ENCODE results near the gene IQGAP2. TPM values are rescaled to one million over a fixed set of nuclear protein-coding genes. Genes with fewer than 3 reads are reported as not detected.
"Not testable (repeated sequence)": the region's sequence is repeated elsewhere in the genome, so short reads cannot be mapped to it uniquely, and the experiment has no call there.

IQGAP2 gene
- total RNA-seq, 1 donor from 2014 or later = 110 TPM

DNA sequence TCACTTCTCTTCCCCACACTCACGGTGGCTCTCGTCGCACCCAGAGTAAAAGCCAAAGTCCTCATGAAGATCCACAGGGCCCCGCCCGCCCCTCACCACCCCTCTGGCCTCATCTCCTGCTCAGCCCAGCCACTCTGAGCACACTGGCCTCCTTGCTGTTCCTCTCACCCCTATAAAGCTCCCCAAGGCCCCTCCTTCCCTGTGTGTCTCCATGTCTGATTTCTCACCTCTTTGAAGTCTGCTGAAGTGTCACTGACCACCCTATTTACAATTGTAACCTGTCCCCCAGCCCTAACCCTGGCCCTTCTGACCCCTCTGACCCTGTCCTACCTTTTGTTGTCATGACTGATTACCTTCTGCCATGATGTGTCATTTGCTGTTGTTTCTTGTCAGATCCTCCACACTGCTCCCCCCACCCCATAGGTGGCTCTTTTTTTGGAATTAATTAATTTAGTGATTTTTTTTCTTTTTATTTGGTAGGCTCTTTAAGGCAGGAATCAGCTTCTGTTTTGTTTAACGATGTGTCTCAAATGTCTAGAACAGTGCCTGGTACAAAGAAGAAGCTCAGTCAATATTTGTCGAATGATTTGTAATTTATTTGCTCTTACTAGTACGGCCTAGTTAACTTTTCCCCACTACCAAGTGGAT is 90.2 kb downstream of the IQGAP2 start:
- ATAC-seq = peak; percentile 65
- no peak for DNase-seq (ENCODE audit: low spot score)

DNA sequence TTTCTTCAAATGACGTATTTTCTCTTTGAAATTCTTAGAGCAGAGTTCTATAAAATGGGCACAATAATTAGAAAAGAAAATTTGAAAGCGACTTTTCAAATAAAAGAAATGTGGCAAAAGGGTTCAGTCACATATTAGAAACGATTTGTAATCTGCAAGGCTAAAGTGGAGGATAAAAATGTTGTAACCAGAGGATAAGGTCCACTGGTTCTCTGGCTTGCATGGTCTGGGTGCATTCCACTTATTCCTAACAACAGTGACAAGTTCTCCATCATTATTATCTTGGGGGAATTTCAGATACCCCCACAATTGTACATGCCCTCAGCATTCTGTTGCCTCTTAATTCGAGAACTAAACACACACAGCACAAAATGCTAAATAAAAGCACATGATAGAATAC is 91.1 kb downstream of the IQGAP2 start:
- ATAC-seq (peak; percentile 61), DNase-seq (ENCODE audit: low spot score) (no peak)

DNA sequence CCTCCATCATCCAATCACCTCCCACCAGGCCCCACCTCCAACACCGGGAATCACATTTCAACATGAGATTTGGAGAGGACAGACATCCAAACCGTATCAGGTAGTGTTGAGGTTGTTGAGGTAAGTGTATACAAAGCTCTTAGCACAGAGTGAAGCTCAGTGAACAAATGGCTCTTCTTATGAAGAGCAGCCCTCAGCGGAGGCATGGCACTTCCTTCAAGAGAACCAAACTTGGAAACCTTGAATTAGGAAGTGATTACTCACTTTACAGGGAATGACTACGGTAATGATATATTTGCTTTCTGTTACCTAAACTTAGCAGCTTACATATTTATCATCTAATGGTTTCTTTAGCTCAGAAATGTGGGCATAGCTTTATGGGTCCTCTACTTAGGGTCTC is 92.8 kb downstream of the IQGAP2 start:
- ATAC-seq (no peak), DNase-seq (ENCODE audit: low spot score) (no peak)

- ATAC-seq (no peak), DNase-seq (ENCODE audit: low spot score) (no peak)
These were observed 94.0 kb downstream of the IQGAP2 start for GRCh38 chr5:76497065-76497460.

DNA sequence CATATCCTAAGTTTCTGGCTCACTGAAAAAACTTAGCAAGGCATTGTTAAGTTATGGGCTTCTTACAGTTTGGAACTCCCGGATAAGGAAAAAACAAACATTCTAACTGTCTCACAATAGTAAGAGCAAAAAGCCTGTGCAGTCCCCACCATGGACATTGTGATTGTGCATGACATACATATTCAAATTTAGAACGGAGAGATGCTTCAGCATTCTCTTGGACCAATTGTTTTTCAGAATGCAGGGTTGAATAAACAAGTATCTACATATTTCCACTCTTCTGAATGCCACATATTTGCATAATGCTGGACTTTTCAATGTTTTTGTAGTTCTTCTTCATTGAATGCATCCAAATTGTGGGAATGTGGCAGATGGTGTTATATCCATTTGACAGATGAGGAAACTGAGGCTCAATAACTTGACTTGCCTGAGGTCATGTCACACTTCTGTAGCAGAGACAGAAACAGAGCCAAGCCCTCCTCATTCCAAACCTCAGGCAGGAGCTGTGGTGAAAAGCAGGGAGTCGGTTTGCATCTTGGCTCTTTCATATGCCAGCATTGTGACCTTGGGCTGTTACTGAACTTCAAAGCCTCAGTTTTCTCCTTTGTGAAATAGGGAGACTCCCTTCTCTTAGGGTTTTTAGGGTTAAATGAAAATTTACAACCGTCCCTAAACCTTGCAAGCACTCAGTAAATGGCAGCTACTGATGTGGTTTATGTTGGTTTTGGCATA is 95.1 kb downstream of the IQGAP2 start:
- DNase-seq (ENCODE audit: low spot score) = no peak

DNA sequence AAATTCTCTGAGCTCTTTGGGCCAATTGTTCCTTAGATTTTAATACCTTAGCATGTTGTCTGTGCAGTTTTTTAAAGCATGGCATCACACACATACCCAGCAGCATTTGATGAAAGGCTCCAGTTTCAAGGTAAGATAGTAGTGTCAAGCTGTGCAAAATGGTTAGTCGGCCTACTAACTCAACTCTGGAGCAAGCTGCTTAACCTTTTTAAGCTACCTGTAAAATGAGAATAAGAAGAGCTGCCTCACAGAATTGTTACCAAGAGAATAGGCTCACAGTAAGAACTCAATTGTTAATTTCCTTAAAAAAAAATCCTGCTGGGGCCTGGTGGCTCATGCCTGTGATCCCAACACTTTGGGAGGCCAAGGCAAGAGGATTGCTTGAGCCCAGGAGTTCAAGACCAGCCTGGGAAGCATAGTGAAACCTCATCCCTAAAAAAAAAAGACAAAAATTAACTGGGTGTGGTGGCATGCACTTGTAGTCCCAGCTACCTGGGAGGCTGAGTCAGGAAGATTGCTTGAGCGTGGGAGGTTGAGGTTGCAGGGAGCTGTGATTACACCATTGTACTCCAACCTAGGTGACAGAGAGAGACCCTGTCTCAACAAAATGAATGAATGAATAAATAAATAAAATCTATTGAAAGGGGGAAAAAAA is 96.5 kb downstream of the IQGAP2 start:
- no peak for ATAC-seq

More for the DNA sequence above, 95.1 kb downstream of the IQGAP2 start:
- ATAC-seq = no peak

DNA sequence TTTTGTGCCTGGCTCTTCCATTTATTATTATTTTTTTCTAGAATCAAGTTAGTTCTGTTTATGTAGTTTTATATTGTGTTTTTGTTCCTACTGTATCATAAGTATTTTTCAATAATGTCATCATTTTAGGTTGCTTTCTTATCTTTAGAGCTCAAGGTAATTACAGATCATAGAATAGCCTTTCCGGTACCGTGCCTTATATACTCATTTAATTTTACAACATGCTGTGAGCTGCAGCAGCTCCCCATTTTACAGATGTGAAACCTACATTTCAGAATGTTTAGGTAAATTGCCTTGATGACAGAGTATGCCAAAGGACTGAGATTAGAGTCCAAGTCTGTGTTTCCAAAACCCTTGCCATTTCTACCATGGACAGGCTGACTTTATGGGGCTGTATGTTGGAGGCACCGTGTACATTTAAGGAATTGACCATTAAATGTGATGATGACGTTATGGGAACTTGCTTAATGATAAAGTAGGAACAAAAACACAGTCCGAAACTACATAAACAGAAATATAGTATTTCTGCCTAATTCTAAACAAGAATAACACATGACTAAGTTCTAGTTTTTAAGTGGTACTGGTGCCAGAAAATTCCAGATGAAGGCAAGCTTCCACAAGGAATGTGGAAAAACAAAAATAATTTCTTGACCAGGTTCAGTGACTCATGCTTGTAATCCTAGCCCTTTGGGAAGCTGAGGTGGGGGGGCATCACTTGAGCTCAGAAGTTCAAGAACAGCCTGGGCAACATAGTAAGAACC is 97.7 kb downstream of the IQGAP2 start:
- ATAC-seq = no peak
- DNase-seq (ENCODE audit: low spot score) = no peak

More for the DNA sequence above, 96.5 kb downstream of the IQGAP2 start:
- no peak for DNase-seq (ENCODE audit: low spot score)

DNA sequence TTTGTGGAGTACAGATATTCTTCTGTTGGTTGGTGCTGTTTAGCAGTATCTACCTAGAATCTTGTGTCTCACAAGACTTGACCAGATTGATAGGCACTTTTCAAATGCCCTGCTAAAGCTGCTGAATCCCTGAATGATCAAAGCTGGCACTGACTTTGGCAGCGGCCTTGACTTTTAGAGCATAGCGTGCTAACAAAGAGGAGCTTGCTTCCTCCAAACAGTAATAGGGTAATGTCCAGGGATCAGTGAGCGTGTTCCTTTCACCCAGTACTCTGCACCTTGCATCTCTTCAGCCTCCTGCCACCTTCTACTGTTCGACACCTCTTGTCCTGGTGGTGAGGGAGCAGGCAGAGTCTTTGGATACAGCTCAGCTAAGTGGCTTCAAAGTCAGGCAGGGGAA is 100.8 kb downstream of the IQGAP2 start:
- ATAC-seq (peak; percentile 91), DNase-seq (ENCODE audit: low spot score) (peak; percentile 81)

- ATAC-seq (no peak), DNase-seq (ENCODE audit: low spot score) (no peak)
These were observed 101.9 kb downstream of the IQGAP2 start for GRCh38 chr5:76504901-76505564.

GRCh38 chr5:76513476-76513875 is 110.4 kb downstream of the IQGAP2 start:
- no peak for DNase-seq (ENCODE audit: low spot score)

GRCh38 chr5:76514292-76514691 is 111.2 kb downstream of the IQGAP2 start:
- DNase-seq (ENCODE audit: low spot score) = no peak
- no peak for ATAC-seq

More at GRCh38 chr5:76513476-76513875, 110.4 kb downstream of the IQGAP2 start:
- ATAC-seq = peak; percentile 38

DNA sequence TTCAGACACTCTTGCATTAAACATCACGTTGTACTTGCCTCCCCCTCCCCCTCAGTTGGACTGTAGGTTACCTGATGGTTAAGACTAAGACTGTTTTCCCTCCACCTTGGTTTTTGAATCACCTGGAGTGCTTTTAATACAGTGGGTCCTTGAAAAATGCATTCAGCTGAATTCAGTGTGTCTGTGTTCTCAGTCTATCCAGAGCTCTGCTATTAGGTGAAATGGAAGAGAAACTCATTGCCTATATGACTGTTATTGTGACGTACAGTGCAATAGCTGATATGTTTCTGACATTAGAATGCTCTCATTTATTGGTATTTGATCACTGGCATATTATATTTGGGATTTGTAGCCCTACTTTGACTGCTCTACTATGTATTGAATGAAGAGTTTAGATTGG is 111.6 kb downstream of the IQGAP2 start:
- DNase-seq (ENCODE audit: low spot score) = no peak
- ATAC-seq = peak; percentile 26

DNA sequence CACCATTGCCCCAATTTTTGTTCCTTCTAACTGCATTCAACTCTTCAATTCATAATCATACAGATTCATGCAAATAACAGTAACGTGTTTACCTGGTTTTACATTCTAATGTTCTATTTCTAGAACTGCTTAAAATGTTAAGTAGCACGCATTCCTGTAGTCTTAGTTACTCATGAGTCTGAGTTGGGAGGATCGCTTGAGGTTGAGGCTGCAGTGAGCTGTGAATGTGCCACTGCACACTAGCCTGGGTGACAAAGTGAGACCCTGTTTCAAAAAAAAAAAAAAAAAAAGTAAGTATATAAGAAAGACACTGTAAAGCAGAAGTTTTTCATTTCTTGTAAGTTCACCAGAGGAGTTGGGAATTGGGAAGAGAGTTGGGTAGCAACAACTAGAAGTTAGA is 114.2 kb downstream of the IQGAP2 start:
- DNase-seq (ENCODE audit: low spot score) = no peak

DNA sequence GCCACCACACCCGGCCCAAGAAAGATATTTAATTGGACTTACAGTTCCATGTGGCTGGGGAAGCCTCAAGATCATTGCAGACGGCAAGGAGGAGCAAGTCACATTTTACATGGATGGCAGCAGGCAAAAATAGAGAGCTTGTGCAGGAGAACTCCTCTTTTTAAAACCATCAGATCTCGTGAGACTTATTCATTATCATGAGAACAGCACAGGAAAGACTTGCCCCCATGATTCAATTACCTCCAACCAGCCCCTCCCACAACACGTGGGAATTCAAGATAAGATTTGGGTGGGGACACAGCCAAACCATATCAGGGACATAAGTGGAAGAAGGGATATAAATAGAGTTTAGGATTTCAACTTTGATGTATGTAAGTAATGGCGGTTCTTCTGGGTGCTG is 115.2 kb downstream of the IQGAP2 start:
- DNase-seq (ENCODE audit: low spot score); ATAC-seq: not testable (repeated sequence)

More for the DNA sequence above, 114.2 kb downstream of the IQGAP2 start:
- no peak for ATAC-seq

- ATAC-seq (peak; percentile 61), DNase-seq (ENCODE audit: low spot score) (no peak)
These were observed 118.2 kb downstream of the IQGAP2 start for GRCh38 chr5:76521240-76521758.

GRCh38 chr5:76522103-76522935 is 119.2 kb downstream of the IQGAP2 start:
- ATAC-seq = peak; percentile 92

GRCh38 chr5:76524101-76524835 is 121.2 kb downstream of the IQGAP2 start:
- ATAC-seq (no peak), DNase-seq (ENCODE audit: low spot score) (no peak)

More at GRCh38 chr5:76522103-76522935, 119.2 kb downstream of the IQGAP2 start:
- no peak for DNase-seq (ENCODE audit: low spot score)

DNA sequence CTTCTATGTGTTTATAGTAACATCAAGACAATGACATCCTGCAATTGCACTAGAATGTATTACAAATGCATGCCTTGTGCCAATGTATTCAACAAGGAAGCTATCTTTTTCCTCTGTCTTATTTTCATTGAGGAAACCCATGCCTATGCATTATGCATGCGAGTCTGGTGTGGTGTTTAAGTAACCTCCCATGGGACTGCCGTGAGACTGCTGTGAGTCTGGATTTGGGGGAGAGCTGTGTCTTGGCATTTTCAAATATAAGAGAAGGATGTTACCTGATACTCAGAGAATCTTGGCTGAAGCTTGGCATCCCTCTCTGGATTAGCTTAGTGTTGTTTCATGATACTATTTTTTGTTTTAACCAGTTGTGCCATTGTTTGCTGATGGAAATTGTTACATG is 121.8 kb downstream of the IQGAP2 start:
- ATAC-seq = no peak
- DNase-seq (ENCODE audit: low spot score) = no peak

GRCh38 chr5:76525956-76526355 is 122.9 kb downstream of the IQGAP2 start:
- ATAC-seq = no peak
- DNase-seq (ENCODE audit: low spot score) = no peak

Data from left lobe of liver (tissue), 2 donors.